ENCODE measurements around the gene PHTF2. TPM values are rescaled to one million over a fixed set of nuclear protein-coding genes. Genes with fewer than 3 reads are reported as not detected.

PHTF2 gene
- polyA plus RNA-seq, 1 of the 3 experiments (the other 2 are of a cell fraction), result 21.2 TPM

GRCh38 chr7:77796109-77796508, 2.5 kb upstream of the PHTF2 start:
- peaks cover 11% of the 10 kb centered on the region for H3F3A ChIP-seq (replicated peaks; ENCODE audit: insufficient read depth)
- H3K27ac ChIP-seq (ENCODE audit: low read depth in 2 of 2, low read length in 1 of 2), result no peak overlapping the region
- POLR2A ChIA-PET, result no interaction called here
- H3K9me3 ChIP-seq, result no peaks in the 10 kb centered on the region
- peaks cover 12 to 24% of the 10 kb centered on the region in 2 experiments for H3K36me3 ChIP-seq (replicated peaks in 1 of 2; ENCODE audit: control insufficient read depth in 1 of 2, insufficient read depth in 2 of 2, low read length in 1 of 2)
- TF ChIP-seq MAX (IDR thresholded peaks at IDR 0.05; ENCODE audit: low read depth) (no peak), NRF1 (IDR thresholded peaks at IDR 0.05; ENCODE audit: low read depth, low read length) (no peak), RXRA (IDR thresholded peaks at IDR 0.05; ENCODE audit: borderline replicate concordance, low read depth) (no peak)
- peaks cover 77% of the 10 kb centered on the region for H3K79me2 ChIP-seq (ENCODE audit: insufficient read depth)
- no peaks in the 10 kb centered on the region for H3K9me2 ChIP-seq
- peak overlapping the region in 1 of 2 experiments; percentile 93; a peak in 2 of 4 replicates for H3K4me3 ChIP-seq (ENCODE audit: low read depth in 2 of 2, low read length in 1 of 2)
- H3K4me1 ChIP-seq (ENCODE audit: control insufficient read depth in 1 of 2, insufficient read depth in 2 of 2, low read depth in 1 of 2, low read length in 1 of 2), result peaks cover 0 to 18% of the 10 kb centered on the region in 2 experiments; a peak in 2 of 4 replicates
- H4K20me1 ChIP-seq (ENCODE audit: insufficient read depth), result 0 out of 2 replicates have a peak, but pooled peaks cover 4% of the 10 kb centered on the region
- CTCF ChIA-PET, result interaction anchor here (0.7 to 1.3 kb wide), 3 partner anchors 36 to 145 kb away, joined by 3 to 4 read pairs (median 3); no protein-coding TSS in a partner anchor
- 87% methylated on average over 3 of the region's 3 CpGs for WGBS (ENCODE audit: low lambda C conversion rate)
- no peak overlapping the region for H3K9ac ChIP-seq
- no peak overlapping the region for H2AFZ ChIP-seq (ENCODE audit: low read depth)
- no peaks in the 10 kb centered on the region for H3K27me3 ChIP-seq (ENCODE audit: insufficient read depth)
- H3K4me2 ChIP-seq, result peak overlapping the region; percentile 89
- DNase-seq, result no peak

DNA sequence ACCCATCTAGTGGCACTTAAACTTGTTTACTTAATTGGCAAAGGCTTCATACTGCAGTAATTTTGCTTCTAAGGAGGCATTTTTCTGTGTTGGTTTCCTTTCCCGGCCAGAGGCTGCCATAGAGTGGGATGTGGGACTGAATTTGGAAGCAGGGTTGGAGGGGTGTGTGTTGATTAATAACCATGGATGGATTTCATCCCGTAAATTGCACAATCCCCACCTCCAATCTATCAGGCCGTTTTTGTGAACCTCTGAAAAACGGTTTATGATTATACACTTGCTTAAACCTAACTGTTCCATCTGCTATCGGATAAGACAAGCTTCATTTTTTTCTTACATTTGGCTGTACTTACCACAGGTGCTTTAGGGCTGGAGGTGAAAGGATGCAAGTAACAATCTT, 1.6 kb upstream of the PHTF2 start:
- H3K9me3 ChIP-seq, result no peaks in the 10 kb centered on the region
- WGBS (ENCODE audit: low lambda C conversion rate), result 36% methylated on average over 5 of the region's 5 CpGs
- DNase-seq, result no peak
- H3K4me3 ChIP-seq (ENCODE audit: low read depth in 2 of 2, low read length in 1 of 2), result peak overlapping the region; percentile 87 to 93
- 0 out of 2 replicates have a peak, but pooled peaks cover 4% of the 10 kb centered on the region for H4K20me1 ChIP-seq (ENCODE audit: insufficient read depth)
- CTCF ChIA-PET, result interaction anchor here (1.1 to 1.8 kb wide), 4 partner anchors 37 to 184 kb away, joined by 3 to 8 read pairs (median 3); no protein-coding TSS in a partner anchor
- H3K9ac ChIP-seq, result peak overlapping the region; percentile 83
- H3K27ac ChIP-seq (ENCODE audit: low read depth in 2 of 2, low read length in 1 of 2), result no peak overlapping the region
- TF ChIP-seq, protein P1, sequence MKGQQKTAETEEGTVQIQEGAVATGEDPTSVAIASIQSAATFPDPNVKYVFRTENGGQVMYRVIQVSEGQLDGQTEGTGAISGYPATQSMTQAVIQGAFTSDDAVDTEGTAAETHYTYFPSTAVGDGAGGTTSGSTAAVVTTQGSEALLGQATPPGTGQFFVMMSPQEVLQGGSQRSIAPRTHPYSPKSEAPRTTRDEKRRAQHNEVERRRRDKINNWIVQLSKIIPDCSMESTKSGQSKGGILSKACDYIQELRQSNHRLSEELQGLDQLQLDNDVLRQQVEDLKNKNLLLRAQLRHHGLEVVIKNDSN (IDR thresholded peaks at IDR 0.05; ENCODE audit: borderline replicate concordance, low read depth), result no peak
- TF ChIP-seq, protein P2, sequence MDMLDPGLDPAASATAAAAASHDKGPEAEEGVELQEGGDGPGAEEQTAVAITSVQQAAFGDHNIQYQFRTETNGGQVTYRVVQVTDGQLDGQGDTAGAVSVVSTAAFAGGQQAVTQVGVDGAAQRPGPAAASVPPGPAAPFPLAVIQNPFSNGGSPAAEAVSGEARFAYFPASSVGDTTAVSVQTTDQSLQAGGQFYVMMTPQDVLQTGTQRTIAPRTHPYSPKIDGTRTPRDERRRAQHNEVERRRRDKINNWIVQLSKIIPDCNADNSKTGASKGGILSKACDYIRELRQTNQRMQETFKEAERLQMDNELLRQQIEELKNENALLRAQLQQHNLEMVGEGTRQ (IDR thresholded peaks at IDR 0.05; ENCODE audit: borderline replicate concordance, low read depth, low read length), result no peak
- TF ChIP-seq MXI1 (IDR thresholded peaks at IDR 0.05; ENCODE audit: low read depth, low read length), result no peak
- no peak for TF ChIP-seq TCF12 (IDR thresholded peaks at IDR 0.05)
- no peak for TF ChIP-seq GABPA (IDR thresholded peaks at IDR 0.05; ENCODE audit: low read depth)
- no peak for TF ChIP-seq RXRA (IDR thresholded peaks at IDR 0.05; ENCODE audit: borderline replicate concordance, low read depth)
- TF ChIP-seq REST (IDR thresholded peaks at IDR 0.05; ENCODE audit: low read depth, low read length), result no peak
- no peak for TF ChIP-seq CTCF (IDR thresholded peaks at IDR 0.05)
- no peak for TF ChIP-seq RFX5 (IDR thresholded peaks at IDR 0.05; ENCODE audit: low read length)
- TF ChIP-seq EP300 (IDR thresholded peaks at IDR 0.05; ENCODE audit: borderline replicate concordance in 1 of 2, low read depth in 1 of 2, low read length in 1 of 2), result no peak
- TF ChIP-seq GATA2 (CRISPR knock-in tag; IDR thresholded peaks at IDR 0.05), result no peak
- TF ChIP-seq YY1 (IDR thresholded peaks at IDR 0.05; ENCODE audit: low read depth), result no peak
- TF ChIP-seq RCOR1 (IDR thresholded peaks at IDR 0.05; ENCODE audit: low read length), result no peak
- TF ChIP-seq POLR2AphosphoS5 (IDR thresholded peaks at IDR 0.05; ENCODE audit: low read depth, low read length), result no peak
- H3F3A ChIP-seq (replicated peaks; ENCODE audit: insufficient read depth), result peaks cover 5% of the 10 kb centered on the region
- H3K27me3 ChIP-seq (ENCODE audit: insufficient read depth), result no peaks in the 10 kb centered on the region
- H3K9me2 ChIP-seq, result no peaks in the 10 kb centered on the region
- H2AFZ ChIP-seq (ENCODE audit: low read depth), result no peak overlapping the region
- H3K4me2 ChIP-seq, result peak overlapping the region; percentile 89
- peaks cover 12 to 20% of the 10 kb centered on the region in 2 experiments for H3K36me3 ChIP-seq (replicated peaks in 1 of 2; ENCODE audit: control insufficient read depth in 1 of 2, insufficient read depth in 2 of 2, low read length in 1 of 2)
- POLR2A ChIA-PET, result no interaction called here
- H3K4me1 ChIP-seq (ENCODE audit: control insufficient read depth in 1 of 2, insufficient read depth in 2 of 2, low read depth in 1 of 2, low read length in 1 of 2), result peaks cover 0 to 18% of the 10 kb centered on the region in 2 experiments; a peak in 2 of 4 replicates
- peaks cover 85% of the 10 kb centered on the region for H3K79me2 ChIP-seq (ENCODE audit: insufficient read depth)
